Measurements from ENCODE around the gene PRRG1.

The PRRG1 gene

DNA sequence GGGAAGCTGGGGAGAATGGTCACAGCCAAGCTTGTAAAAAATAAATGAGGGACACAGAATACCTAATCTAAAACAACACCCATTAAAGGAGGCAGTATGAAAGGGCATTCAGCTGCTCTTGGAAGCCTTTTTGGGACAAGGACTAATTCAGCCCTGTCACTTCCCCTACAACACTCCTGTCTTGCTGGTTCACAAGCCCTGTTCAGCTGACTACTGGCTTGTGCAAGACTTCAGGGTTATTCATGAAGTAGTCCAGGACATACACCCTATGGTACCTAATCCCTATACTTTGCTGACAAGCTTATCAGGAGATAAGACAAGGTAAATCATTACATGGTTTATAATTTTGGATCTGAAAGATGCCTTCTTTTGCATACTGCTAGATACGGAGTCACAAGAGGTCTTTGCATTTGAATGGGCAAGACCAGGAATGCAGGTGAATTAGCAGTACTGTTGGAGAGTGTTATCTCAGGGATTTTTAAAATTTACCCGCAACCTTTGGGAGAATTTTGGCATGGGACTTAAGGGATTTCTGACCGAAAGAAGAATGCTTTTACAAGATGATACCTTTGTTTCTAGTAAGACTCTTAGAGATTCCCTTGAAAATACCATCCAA, 119.1 kb downstream of the PRRG1 start:
- H3K4ac ChIP-seq (ENCODE audit: low read length): no peak overlapping the region
- H3K9me3 ChIP-seq (replicated peaks in 1 of 2; ENCODE audit: control insufficient read depth in 2 of 2, insufficient read depth in 1 of 2, low read depth in 1 of 2, low read length in 2 of 2): no peaks in the 10 kb centered on the region
- no peak overlapping the region for H3K18ac ChIP-seq (ENCODE audit: low read length)
- no peak overlapping the region for H4K91ac ChIP-seq (ENCODE audit: low read depth, low read length, poor library complexity)
- no peak overlapping the region for H2BK15ac ChIP-seq (ENCODE audit: low read length)
- no peaks in the 10 kb centered on the region for H3K36me3 ChIP-seq (replicated peaks in 1 of 2; ENCODE audit: control insufficient read depth in 2 of 2, insufficient read depth in 2 of 2, low read length in 2 of 2)
- H3K4me1 ChIP-seq (ENCODE audit: control insufficient read depth in 2 of 2, insufficient read depth in 1 of 2, low read depth in 1 of 2, low read length in 2 of 2): no peaks in the 10 kb centered on the region
- DNase-seq (ENCODE audit: low spot score): no peak
- H3K23ac ChIP-seq (ENCODE audit: low read depth, low read length, poor library complexity): no peak overlapping the region
- no peak overlapping the region for H2BK5ac ChIP-seq (ENCODE audit: low read length)
- no peak overlapping the region for H3K14ac ChIP-seq (ENCODE audit: low read length)
- no peak overlapping the region for H2BK12ac ChIP-seq (ENCODE audit: low read length)
- H2AFZ ChIP-seq (ENCODE audit: low read length): no peak overlapping the region
- no peak overlapping the region for H2AK5ac ChIP-seq (ENCODE audit: low read depth, low read length)
- no peak overlapping the region for H2BK120ac ChIP-seq (ENCODE audit: low read depth, low read length)
- no peak overlapping the region for H3K4me2 ChIP-seq (ENCODE audit: insufficient read depth, low read length, poor library complexity, severe bottlenecking)
- no peak overlapping the region for H3K4me3 ChIP-seq (ENCODE audit: low read length in 2 of 2)
- no peaks in the 10 kb centered on the region for H3K27me3 ChIP-seq (ENCODE audit: control insufficient read depth in 3 of 3, insufficient read depth in 3 of 3, low read depth in 1 of 3, low read length in 3 of 3)
- H3K79me1 ChIP-seq (ENCODE audit: low read depth, low read length): no peaks in the 10 kb centered on the region
- WGBS, 2 donors (ENCODE audit: extremely low coverage in 2 of 2, insufficient read length in 2 of 2, insufficient replicate concordance in 1 of 2): no CpG with 5 or more reads among the region's 3 CpGs
- H3K27ac ChIP-seq (replicated peaks; ENCODE audit: low read length): no peak overlapping the region
- no peak overlapping the region for H3K9ac ChIP-seq (ENCODE audit: low read depth, low read length, poor library complexity)
- H4K8ac ChIP-seq (ENCODE audit: low read depth, low read length): no peak overlapping the region

- H2AK5ac ChIP-seq (ENCODE audit: low read depth, low read length): no peak overlapping the region
- DNase-seq (ENCODE audit: low spot score): no peak
- no peak overlapping the region for H3K9ac ChIP-seq (ENCODE audit: low read depth, low read length, poor library complexity)
- H4K8ac ChIP-seq (ENCODE audit: low read depth, low read length): no peak overlapping the region
- no peak overlapping the region for H4K91ac ChIP-seq (ENCODE audit: low read depth, low read length, poor library complexity)
- no peaks in the 10 kb centered on the region for H3K36me3 ChIP-seq (replicated peaks in 1 of 2; ENCODE audit: control insufficient read depth in 2 of 2, insufficient read depth in 2 of 2, low read length in 2 of 2)
- no peak overlapping the region for H3K4me3 ChIP-seq (ENCODE audit: low read length in 2 of 2)
- no peak overlapping the region for H2AFZ ChIP-seq (ENCODE audit: low read length)
- H2BK5ac ChIP-seq (ENCODE audit: low read length): no peak overlapping the region
- H3K14ac ChIP-seq (ENCODE audit: low read length): no peak overlapping the region
- no peak overlapping the region for H2BK12ac ChIP-seq (ENCODE audit: low read length)
- no peaks in the 10 kb centered on the region for H3K27me3 ChIP-seq (ENCODE audit: control insufficient read depth in 3 of 3, insufficient read depth in 3 of 3, low read depth in 1 of 3, low read length in 3 of 3)
- H3K4me1 ChIP-seq (ENCODE audit: control insufficient read depth in 2 of 2, insufficient read depth in 1 of 2, low read depth in 1 of 2, low read length in 2 of 2): no peaks in the 10 kb centered on the region
- H3K4ac ChIP-seq (ENCODE audit: low read length): no peak overlapping the region
- H3K27ac ChIP-seq (replicated peaks; ENCODE audit: low read length): no peak overlapping the region
- H3K23ac ChIP-seq (ENCODE audit: low read depth, low read length, poor library complexity): no peak overlapping the region
- no peak overlapping the region for H2BK120ac ChIP-seq (ENCODE audit: low read depth, low read length)
- no peak overlapping the region for H3K18ac ChIP-seq (ENCODE audit: low read length)
- H3K4me2 ChIP-seq (ENCODE audit: insufficient read depth, low read length, poor library complexity, severe bottlenecking): no peak overlapping the region
- H3K9me3 ChIP-seq (replicated peaks in 1 of 2; ENCODE audit: control insufficient read depth in 2 of 2, insufficient read depth in 1 of 2, low read depth in 1 of 2, low read length in 2 of 2): no peaks in the 10 kb centered on the region
- WGBS, 2 donors (ENCODE audit: extremely low coverage in 2 of 2, insufficient read length in 2 of 2, insufficient replicate concordance in 1 of 2): no CpG with 5 or more reads among the region's 3 CpGs
- H2BK15ac ChIP-seq (ENCODE audit: low read length): no peak overlapping the region
- H3K79me1 ChIP-seq (ENCODE audit: low read depth, low read length): no peaks in the 10 kb centered on the region
These were observed 121.5 kb downstream of the PRRG1 start for GRCh38 chrX:37470711-37471110.

- Histone ChIP-seq H3K9ac (ENCODE audit: low read depth, low read length, poor library complexity) (no peak overlapping the region), H3K9me3 (replicated peaks in 1 of 2; ENCODE audit: control insufficient read depth in 2 of 2, insufficient read depth in 1 of 2, low read depth in 1 of 2, low read length in 2 of 2) (no peaks in the 10 kb centered on the region), H3K18ac (ENCODE audit: low read length) (no peak overlapping the region), H2BK120ac (ENCODE audit: low read depth, low read length) (no peak overlapping the region), H3K14ac (ENCODE audit: low read length) (no peak overlapping the region), H3K79me1 (ENCODE audit: low read depth, low read length) (no peaks in the 10 kb centered on the region), H3K4me2 (ENCODE audit: insufficient read depth, low read length, poor library complexity, severe bottlenecking) (no peak overlapping the region), H2BK15ac (ENCODE audit: low read length) (no peak overlapping the region), H3K36me3 (replicated peaks in 1 of 2; ENCODE audit: control insufficient read depth in 2 of 2, insufficient read depth in 2 of 2, low read length in 2 of 2) (no peaks in the 10 kb centered on the region), H3K27me3 (ENCODE audit: control insufficient read depth in 3 of 3, insufficient read depth in 3 of 3, low read depth in 1 of 3, low read length in 3 of 3) (peaks cover 0 to 2% (median 0%) of the 10 kb centered on the region in 3 experiments), H2BK12ac (ENCODE audit: low read length) (no peak overlapping the region), H3K23ac (ENCODE audit: low read depth, low read length, poor library complexity) (no peak overlapping the region), H3K4ac (ENCODE audit: low read length) (no peak overlapping the region), H4K91ac (ENCODE audit: low read depth, low read length, poor library complexity) (no peak overlapping the region), H2AK5ac (ENCODE audit: low read depth, low read length) (no peak overlapping the region), H4K8ac (ENCODE audit: low read depth, low read length) (no peak overlapping the region), H3K4me1 (ENCODE audit: control insufficient read depth in 2 of 2, insufficient read depth in 1 of 2, low read depth in 1 of 2, low read length in 2 of 2) (no peaks in the 10 kb centered on the region), H3K4me3 (ENCODE audit: low read length in 2 of 2) (no peak overlapping the region), H2AFZ (ENCODE audit: low read length) (no peak overlapping the region), H3K27ac (replicated peaks; ENCODE audit: low read length) (no peak overlapping the region), H2BK5ac (ENCODE audit: low read length) (no peak overlapping the region)
- DNase-seq (ENCODE audit: low spot score): no peak
- WGBS, 2 donors (ENCODE audit: extremely low coverage in 2 of 2, insufficient read length in 2 of 2, insufficient replicate concordance in 1 of 2): no CpG with 5 or more reads among the region's 6 CpGs
These were observed 123.7 kb downstream of the PRRG1 start for GRCh38 chrX:37472836-37473235.

GRCh38 chrX:37474478-37474877, 125.3 kb downstream of the PRRG1 start:
- Histone ChIP-seq H2BK12ac (ENCODE audit: low read length) (no peak overlapping the region), H2AFZ (ENCODE audit: low read length) (no peak overlapping the region), H3K27me3 (ENCODE audit: control insufficient read depth in 3 of 3, insufficient read depth in 3 of 3, low read depth in 1 of 3, low read length in 3 of 3) (peaks cover 0 to 2% (median 0%) of the 10 kb centered on the region in 3 experiments), H4K8ac (ENCODE audit: low read depth, low read length) (no peak overlapping the region), H4K91ac (ENCODE audit: low read depth, low read length, poor library complexity) (no peak overlapping the region), H3K23ac (ENCODE audit: low read depth, low read length, poor library complexity) (no peak overlapping the region), H3K18ac (ENCODE audit: low read length) (no peak overlapping the region), H3K9me3 (replicated peaks in 1 of 2; ENCODE audit: control insufficient read depth in 2 of 2, insufficient read depth in 1 of 2, low read depth in 1 of 2, low read length in 2 of 2) (no peaks in the 10 kb centered on the region), H3K14ac (ENCODE audit: low read length) (no peak overlapping the region), H3K4me3 (ENCODE audit: low read length in 2 of 2) (no peak overlapping the region), H2BK5ac (ENCODE audit: low read length) (no peak overlapping the region), H2BK15ac (ENCODE audit: low read length) (no peak overlapping the region), H2AK5ac (ENCODE audit: low read depth, low read length) (no peak overlapping the region), H3K79me1 (ENCODE audit: low read depth, low read length) (no peaks in the 10 kb centered on the region), H3K4me2 (ENCODE audit: insufficient read depth, low read length, poor library complexity, severe bottlenecking) (no peak overlapping the region), H3K27ac (replicated peaks; ENCODE audit: low read length) (no peak overlapping the region), H3K9ac (ENCODE audit: low read depth, low read length, poor library complexity) (no peak overlapping the region), H3K4me1 (ENCODE audit: control insufficient read depth in 2 of 2, insufficient read depth in 1 of 2, low read depth in 1 of 2, low read length in 2 of 2) (no peaks in the 10 kb centered on the region), H3K36me3 (replicated peaks in 1 of 2; ENCODE audit: control insufficient read depth in 2 of 2, insufficient read depth in 2 of 2, low read length in 2 of 2) (no peaks in the 10 kb centered on the region), H3K4ac (ENCODE audit: low read length) (no peak overlapping the region), H2BK120ac (ENCODE audit: low read depth, low read length) (no peak overlapping the region)
- DNase-seq (ENCODE audit: low spot score): no peak
- WGBS, 2 donors (ENCODE audit: extremely low coverage in 2 of 2, insufficient read length in 2 of 2, insufficient replicate concordance in 1 of 2): no CpG with 5 or more reads among the region's 5 CpGs
